HepG2 (cell line): ENCODE data around the gene DCAF4. TPM values are rescaled to one million over a fixed set of nuclear protein-coding genes. Genes with fewer than 3 reads are reported as not detected.

ENCODE experiments used
- ATAC-seq: fragments of 200-7000 bp; cut with Tn5 transposase; 3 replicates; pipeline ENCODE4 v1.9.1; 2020; ENCODE audit warnings: mild to moderate bottlenecking, moderate library complexity
- BruUV-seq: library from RNA; stranded (reverse); fragments of 400-500 nt; replicated peaks from 2 replicates; lab custom pipeline; 2021; lab: Mats Ljungman, UMichigan
- CTCF ChIA-PET: fragments of 300-600 bp; formaldehyde crosslinking; extraction: SDS; loops from one replicate; lab custom pipeline; 2021; ENCODE audit warnings: low total read pairs, inconsistent platforms, low intra/inter-chr PET ratio; lab: Yijun Ruan, JAX
- POLR2A ChIA-PET: fragments of 350-600 bp; sonication (Branson Sonifier 250); formaldehyde crosslinking; loops from one replicate; lab custom pipeline; 2020; ENCODE audit warnings: antibody characterized with exemption, inconsistent platforms; lab: Yijun Ruan, JAX
- DNase-seq: peaks from one replicate; pipeline ENCODE4 v3.0.0-alpha.2; 2015; ENCODE audit warnings: low spot score
- FAIRE-seq: peaks from 3 replicates; lab custom pipeline; 2011; peaks lifted over from hg19 to GRCh38; lab: Jason Lieb, UNC
- H2AFZ ChIP-seq: one replicate; pipeline ENCODE4 v1.6.1; 2011; ENCODE audit warnings: low read length, inconsistent platforms
- H3K27ac ChIP-seq: fragments of 300-600 bp; 3 replicates; pipeline ENCODE4 v1.8.0; 2011; ENCODE audit warnings: mixed run types, mild to moderate bottlenecking, mixed read lengths, low read length, inconsistent platforms; ENCODE audit not compliant: insufficient read depth; ENCODE audit errors: extremely low read length
- H3K27me3 ChIP-seq, 2 experiments: fragments of 200-600 bp in 1 of 2; 2 replicates in 1 of 2; 3 replicates in 1 of 2; pipeline versions ENCODE4 v1.6.0 to v1.8.0; 2011; ENCODE audit warnings: low read length in 2 of 2, mild to moderate bottlenecking in 2 of 2, moderate library complexity in 2 of 2, inconsistent platforms in 1 of 2; ENCODE audit not compliant: insufficient read depth in 2 of 2, control insufficient read depth in 1 of 2
- H3K36me3 ChIP-seq, 2 experiments: fragments of 200-600 bp in 1 of 2; replicated peaks in 1 of 2; 2 replicates in 1 of 2; 3 replicates in 1 of 2; pipeline versions ENCODE4 v1.5.1 to v1.8.0; 2011; ENCODE audit warnings: low read length in 2 of 2, inconsistent platforms in 1 of 2; ENCODE audit not compliant: insufficient read depth in 2 of 2, control insufficient read depth in 1 of 2
- H3K4me1 ChIP-seq: 2 replicates; pipeline ENCODE4 v1.5.1; 2012; ENCODE audit warnings: low read length, inconsistent platforms; ENCODE audit not compliant: insufficient read depth
- H3K4me2 ChIP-seq: 2 replicates; pipeline ENCODE4 v1.6.0; 2011; ENCODE audit warnings: low read depth, low read length, inconsistent platforms
- H3K4me3 ChIP-seq, 3 experiments: fragments of 200-600 bp in 1 of 3; sonication (generic), shearing (Covaris generic) in 1 of 3; replicated peaks in 1 of 3; 2 replicates each; pipeline ENCODE4 v1.5.1; 2011 to 2016; ENCODE audit warnings: low read length in 3 of 3, inconsistent platforms in 2 of 3, low read depth in 2 of 3, mild to moderate bottlenecking in 2 of 3, control low read depth in 1 of 3, mixed read lengths in 1 of 3; ENCODE audit not compliant: insufficient read depth in 1 of 3
- H3K79me2 ChIP-seq: one replicate; pipeline ENCODE4 v1.6.1; 2011; ENCODE audit warnings: low read length, inconsistent platforms; ENCODE audit not compliant: insufficient read depth
- H3K9ac ChIP-seq: 2 replicates; pipeline ENCODE4 v1.6.0; 2011; ENCODE audit warnings: mild to moderate bottlenecking, low read depth, low read length, inconsistent platforms; ENCODE audit not compliant: insufficient read depth
- H3K9me3 ChIP-seq: 2 replicates; pipeline ENCODE4 v1.5.1; 2012; ENCODE audit warnings: mild to moderate bottlenecking, low read length
- H4K20me1 ChIP-seq: 2 replicates; pipeline ENCODE4 v1.6.0; 2011; ENCODE audit warnings: inconsistent platforms, mild to moderate bottlenecking, low read length, moderate library complexity; ENCODE audit not compliant: insufficient read depth
- NFE2L1 ChIP-seq: sonication (generic); formaldehyde crosslinking; IDR thresholded peaks from 2 replicates; pipeline ENCODE4 v1.4.0; 2020; ENCODE audit warnings: missing genetic modification reagents, mild to moderate bottlenecking, borderline replicate concordance
- ZFP82 ChIP-seq: sonication (generic); formaldehyde crosslinking; IDR thresholded peaks from 2 replicates; pipeline ENCODE4 v1.5.1; 2020; ENCODE audit warnings: mild to moderate bottlenecking, missing genetic modification reagents, borderline replicate concordance
- ZNF17 ChIP-seq: sonication (generic); formaldehyde crosslinking; IDR thresholded peaks from 2 replicates; pipeline ENCODE4 v1.5.0; 2020; ENCODE audit warnings: mild to moderate bottlenecking, missing genetic modification reagents
- ZNF235 ChIP-seq: sonication (generic); formaldehyde crosslinking; IDR thresholded peaks from 2 replicates; pipeline ENCODE4 v1.8.1; 2023; ENCODE audit warnings: mild to moderate bottlenecking, missing genetic modification reagents, borderline replicate concordance
- ZNF282 ChIP-seq: fragments of 450-650 bp; IDR thresholded peaks from 2 replicates; pipeline ENCODE4 v1.6.1; 2018; ENCODE audit not compliant: partially characterized antibody
- ZNF496 ChIP-seq: sonication (generic); formaldehyde crosslinking; IDR thresholded peaks from 2 replicates; pipeline ENCODE4 v1.8.1; 2023; ENCODE audit warnings: mild to moderate bottlenecking, moderate library complexity, missing genetic modification reagents; ENCODE audit not compliant: insufficient replicate concordance
- ZNF572 ChIP-seq: sonication (generic); formaldehyde crosslinking; IDR thresholded peaks from 2 replicates; pipeline ENCODE4 v1.5.1; 2020; ENCODE audit warnings: mild to moderate bottlenecking, missing genetic modification reagents
- ZNF75D ChIP-seq: sonication (generic); formaldehyde crosslinking; IDR thresholded peaks from 2 replicates; pipeline ENCODE4 v1.8.1; 2023; ENCODE audit warnings: missing genetic modification reagents, mild to moderate bottlenecking, borderline replicate concordance
- WGBS: methylation state at CpG from one replicate; pipeline ENCODE4 v1.1.6; 2017; ENCODE audit warnings: low lambda C conversion rate; 5-methylcytosine and 5-hydroxymethylcytosine counted together
- in situ Hi-C: cut with HindIII; loops from 2 replicates; pipeline ENCODE4 v1.10.0; 2017; ENCODE audit warnings: low pct_unique_long_range_greater_than_20kb; ENCODE audit not compliant: extremely low pct_ligation_motif_present
- intact Hi-C: fragments of 100-400 bp; cut with micrococcal nuclease; formaldehyde crosslinking; loops from one replicate; pipeline ENCODE4 v1.10.0; 2022; ENCODE audit not compliant: unreplicated experiment
- polyA plus RNA-seq, 8 experiments: library from polyadenylated mRNA; depleted of rRNA in 3 of 8; stranded (reverse) in 7 of 8; unstranded in 1 of 8; fragments of >200 nt; fragmentation: Illumina TruSeq in 4 of 8; extraction: Trizol in 4 of 8; gene quantifications; 2 replicates each; pipeline versions ENCODE4 v1.2.1 to v1.2.3, GENCODE V29; 2011 to 2016; ENCODE audit warnings: low read depth in 4 of 8, missing spikeins in 1 of 8, mixed read lengths in 1 of 8; ENCODE audit not compliant: insufficient read depth in 1 of 8
- total RNA-seq, 5 experiments: library from RNA; depleted of rRNA; stranded (reverse); fragments of >200 nt; fragmentation: Illumina TruSeq; extraction: Trizol; gene quantifications; 2 replicates each; pipeline ENCODE4 v1.2.3, GENCODE V29; 2016; ENCODE audit warnings: low read depth in 1 of 5
- TF ChIP-seq, protein P1 (sequence below): sonication (generic); formaldehyde crosslinking; IDR thresholded peaks from 2 replicates; pipeline ENCODE4 v1.4.0; 2020; ENCODE audit warnings: missing genetic modification reagents
- TF ChIP-seq, protein P2 (sequence below): IDR thresholded peaks from 2 replicates; pipeline ENCODE4 v1.6.1; 2016
- TF ChIP-seq, protein P3 (sequence below): sonication (generic); formaldehyde crosslinking; IDR thresholded peaks from 2 replicates; pipeline ENCODE4 v1.8.1; 2023; ENCODE audit warnings: mild to moderate bottlenecking, inconsistent platforms, moderate library complexity, missing genetic modification reagents, borderline replicate concordance
- TF ChIP-seq, protein P4 (sequence below): sonication (generic); formaldehyde crosslinking; IDR thresholded peaks from 2 replicates; pipeline ENCODE4 v1.8.0; 2022; ENCODE audit warnings: mild to moderate bottlenecking, missing genetic modification reagents, borderline replicate concordance
- TF ChIP-seq, protein P5 (sequence below): sonication (generic); formaldehyde crosslinking; IDR thresholded peaks from 2 replicates; pipeline ENCODE4 v1.8.1; 2022; ENCODE audit warnings: low read depth, mild to moderate bottlenecking, missing genetic modification reagents
- TF ChIP-seq, protein P6 (sequence below): sonication (generic); formaldehyde crosslinking; IDR thresholded peaks from 2 replicates; pipeline ENCODE4 v1.4.0; 2020; ENCODE audit warnings: missing genetic modification reagents; ENCODE audit errors: not compliant biosample characterization

The DCAF4 gene
- total and polyA plus RNA-seq, 2 of the 13 experiments (the other 11 are each of a cell fraction or from before 2014, with no cell fraction given) = 18.8 to 21.1 TPM

DNA sequence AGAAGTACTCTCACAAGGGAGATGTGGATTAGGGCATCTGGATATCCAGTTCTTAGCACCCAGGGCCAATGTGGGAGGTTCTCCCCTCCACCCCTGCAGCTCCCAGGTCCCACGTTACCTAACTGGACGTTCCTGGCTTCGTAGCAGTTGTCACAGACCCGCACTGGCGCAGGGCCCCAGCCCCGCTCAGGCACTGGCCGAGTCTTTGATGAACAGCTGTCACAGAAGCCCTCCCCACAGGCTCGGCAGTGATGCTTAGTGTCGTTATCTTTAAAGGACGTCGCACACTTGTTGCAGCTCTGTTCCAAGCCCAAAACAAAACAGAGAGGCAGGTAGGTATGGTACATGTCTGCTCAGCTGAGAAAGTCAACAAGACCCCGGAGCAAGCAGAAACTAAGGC lies 48.4 kb downstream of the DCAF4 start:
- 95% methylated on average over 11 of the region's 12 CpGs for WGBS
- Histone ChIP-seq H4K20me1 (no peaks in the 10 kb centered on the region), H2AFZ (no peak overlapping the region), H3K36me3 (peaks cover 4 to 29% of the 10 kb centered on the region in 2 experiments; a peak in 4 of 5 replicates), H3K4me3 (no peak overlapping the region), H3K79me2 (no peaks in the 10 kb centered on the region), H3K4me2 (no peak overlapping the region), H3K9ac (no peak overlapping the region), H3K27me3 (no peaks in the 10 kb centered on the region), H3K4me1 (no peaks in the 10 kb centered on the region), H3K27ac (no peak overlapping the region), H3K9me3 (no peaks in the 10 kb centered on the region)
- FAIRE-seq (no peak), ATAC-seq (no peak), DNase-seq (no peak)
- in situ Hi-C loops (no loop called here), intact Hi-C loops (no loop called here)
- no TSS peak for BruUV-seq
- ChIA-PET CTCF (no interaction called here), POLR2A (no interaction called here)
- TF ChIP-seq ZNF75D (CRISPR knock-in tag) (no peak), ZFP82 (CRISPR knock-in tag) (no peak), ZNF496 (CRISPR knock-in tag) (no peak), NFE2L1 (CRISPR knock-in tag) (no peak), ZNF235 (no peak), ZNF282 (no peak), ZNF17 (no peak), ZNF572 (CRISPR knock-in tag) (no peak)
- TF ChIP-seq, protein P1, sequence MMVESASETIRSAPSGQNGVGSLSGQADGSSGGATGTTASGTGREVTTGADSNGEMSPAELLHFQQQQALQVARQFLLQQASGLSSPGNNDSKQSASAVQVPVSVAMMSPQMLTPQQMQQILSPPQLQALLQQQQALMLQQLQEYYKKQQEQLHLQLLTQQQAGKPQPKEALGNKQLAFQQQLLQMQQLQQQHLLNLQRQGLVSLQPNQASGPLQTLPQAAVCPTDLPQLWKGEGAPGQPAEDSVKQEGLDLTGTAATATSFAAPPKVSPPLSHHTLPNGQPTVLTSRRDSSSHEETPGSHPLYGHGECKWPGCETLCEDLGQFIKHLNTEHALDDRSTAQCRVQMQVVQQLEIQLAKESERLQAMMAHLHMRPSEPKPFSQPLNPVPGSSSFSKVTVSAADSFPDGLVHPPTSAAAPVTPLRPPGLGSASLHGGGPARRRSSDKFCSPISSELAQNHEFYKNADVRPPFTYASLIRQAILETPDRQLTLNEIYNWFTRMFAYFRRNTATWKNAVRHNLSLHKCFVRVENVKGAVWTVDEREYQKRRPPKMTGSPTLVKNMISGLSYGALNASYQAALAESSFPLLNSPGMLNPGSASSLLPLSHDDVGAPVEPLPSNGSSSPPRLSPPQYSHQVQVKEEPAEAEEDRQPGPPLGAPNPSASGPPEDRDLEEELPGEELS (CRISPR knock-in tag) = no peak
- TF ChIP-seq, protein P2, sequence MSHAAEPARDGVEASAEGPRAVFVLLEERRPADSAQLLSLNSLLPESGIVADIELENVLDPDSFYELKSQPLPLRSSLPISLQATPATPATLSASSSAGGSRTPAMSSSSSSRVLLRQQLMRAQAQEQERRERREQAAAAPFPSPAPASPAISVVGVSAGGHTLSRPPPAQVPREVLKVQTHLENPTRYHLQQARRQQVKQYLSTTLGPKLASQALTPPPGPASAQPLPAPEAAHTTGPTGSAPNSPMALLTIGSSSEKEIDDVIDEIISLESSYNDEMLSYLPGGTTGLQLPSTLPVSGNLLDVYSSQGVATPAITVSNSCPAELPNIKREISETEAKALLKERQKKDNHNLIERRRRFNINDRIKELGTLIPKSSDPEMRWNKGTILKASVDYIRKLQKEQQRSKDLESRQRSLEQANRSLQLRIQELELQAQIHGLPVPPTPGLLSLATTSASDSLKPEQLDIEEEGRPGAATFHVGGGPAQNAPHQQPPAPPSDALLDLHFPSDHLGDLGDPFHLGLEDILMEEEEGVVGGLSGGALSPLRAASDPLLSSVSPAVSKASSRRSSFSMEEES (CRISPR knock-in tag) = no peak
- TF ChIP-seq, protein P3, sequence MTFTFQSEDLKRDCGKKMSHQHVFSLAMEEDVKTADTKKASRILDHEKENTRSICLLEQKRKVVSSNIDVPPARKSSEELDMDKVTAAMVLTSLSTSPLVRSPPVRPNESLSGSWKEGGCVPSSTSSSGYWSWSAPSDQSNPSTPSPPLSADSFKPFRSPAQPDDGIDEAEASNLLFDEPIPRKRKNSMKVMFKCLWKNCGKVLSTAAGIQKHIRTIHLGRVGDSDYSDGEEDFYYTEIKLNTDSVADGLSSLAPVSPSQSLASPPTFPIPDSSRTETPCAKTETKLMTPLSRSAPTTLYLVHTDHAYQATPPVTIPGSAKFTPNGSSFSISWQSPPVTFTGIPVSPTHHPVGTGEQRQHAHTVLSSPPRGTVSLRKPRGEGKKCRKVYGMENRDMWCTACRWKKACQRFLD = no peak
- TF ChIP-seq, protein P4, sequence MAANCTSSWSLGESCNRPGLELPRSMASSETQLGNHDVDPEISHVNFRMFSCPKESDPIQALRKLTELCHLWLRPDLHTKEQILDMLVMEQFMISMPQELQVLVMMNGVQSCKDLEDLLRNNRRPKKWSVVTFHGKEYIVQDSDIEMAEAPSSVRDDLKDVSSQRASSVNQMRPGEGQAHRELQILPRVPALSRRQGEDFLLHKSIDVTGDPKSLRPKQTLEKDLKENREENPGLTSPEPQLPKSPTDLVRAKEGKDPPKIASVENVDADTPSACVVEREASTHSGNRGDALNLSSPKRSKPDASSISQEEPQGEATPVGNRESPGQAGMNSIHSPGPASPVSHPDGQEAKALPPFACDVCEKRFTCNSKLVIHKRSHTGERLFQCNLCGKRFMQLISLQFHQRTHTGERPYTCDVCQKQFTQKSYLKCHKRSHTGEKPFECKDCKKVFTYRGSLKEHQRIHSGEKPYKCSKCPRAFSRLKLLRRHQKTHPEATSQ (CRISPR knock-in tag) = no peak
- TF ChIP-seq, protein P5, sequence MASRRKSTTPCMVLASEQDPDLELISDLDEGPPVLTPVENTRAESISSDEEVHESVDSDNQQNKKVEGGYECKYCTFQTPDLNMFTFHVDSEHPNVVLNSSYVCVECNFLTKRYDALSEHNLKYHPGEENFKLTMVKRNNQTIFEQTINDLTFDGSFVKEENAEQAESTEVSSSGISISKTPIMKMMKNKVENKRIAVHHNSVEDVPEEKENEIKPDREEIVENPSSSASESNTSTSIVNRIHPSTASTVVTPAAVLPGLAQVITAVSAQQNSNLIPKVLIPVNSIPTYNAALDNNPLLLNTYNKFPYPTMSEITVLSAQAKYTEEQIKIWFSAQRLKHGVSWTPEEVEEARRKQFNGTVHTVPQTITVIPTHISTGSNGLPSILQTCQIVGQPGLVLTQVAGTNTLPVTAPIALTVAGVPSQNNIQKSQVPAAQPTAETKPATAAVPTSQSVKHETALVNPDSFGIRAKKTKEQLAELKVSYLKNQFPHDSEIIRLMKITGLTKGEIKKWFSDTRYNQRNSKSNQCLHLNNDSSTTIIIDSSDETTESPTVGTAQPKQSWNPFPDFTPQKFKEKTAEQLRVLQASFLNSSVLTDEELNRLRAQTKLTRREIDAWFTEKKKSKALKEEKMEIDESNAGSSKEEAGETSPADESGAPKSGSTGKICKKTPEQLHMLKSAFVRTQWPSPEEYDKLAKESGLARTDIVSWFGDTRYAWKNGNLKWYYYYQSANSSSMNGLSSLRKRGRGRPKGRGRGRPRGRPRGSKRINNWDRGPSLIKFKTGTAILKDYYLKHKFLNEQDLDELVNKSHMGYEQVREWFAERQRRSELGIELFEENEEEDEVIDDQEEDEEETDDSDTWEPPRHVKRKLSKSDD = no peak
- TF ChIP-seq, protein P6, sequence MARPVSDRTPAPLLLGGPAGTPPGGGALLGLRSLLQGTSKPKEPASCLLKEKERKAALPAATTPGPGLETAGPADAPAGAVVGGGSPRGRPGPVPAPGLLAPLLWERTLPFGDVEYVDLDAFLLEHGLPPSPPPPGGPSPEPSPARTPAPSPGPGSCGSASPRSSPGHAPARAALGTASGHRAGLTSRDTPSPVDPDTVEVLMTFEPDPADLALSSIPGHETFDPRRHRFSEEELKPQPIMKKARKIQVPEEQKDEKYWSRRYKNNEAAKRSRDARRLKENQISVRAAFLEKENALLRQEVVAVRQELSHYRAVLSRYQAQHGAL (CRISPR knock-in tag) = no peak
